AG09319 (cell line): ENCODE results near the gene P2RY6.

ENCODE experiments used
- DNase-seq: peaks from one replicate; pipeline ENCODE4 v3.0.0-alpha.2; 2010; ENCODE audit warnings: low read depth; ENCODE audit errors: extremely low read depth
- CTCF ChIP-seq: IDR thresholded peaks from 2 replicates; pipeline ENCODE4 v1.5.1; 2011; ENCODE audit warnings: low read depth, mild to moderate bottlenecking, inconsistent platforms, low read length, moderate library complexity

The P2RY6 gene

GRCh38 chr11:73245461-73245860 lies 26.7 kb upstream of the P2RY6 start:
- no peak for DNase-seq
- TF ChIP-seq CTCF, result no peak

GRCh38 chr11:73246303-73246702 lies 25.8 kb upstream of the P2RY6 start:
- DNase-seq, result no peak
- no peak for TF ChIP-seq CTCF

GRCh38 chr11:73248526-73249185 lies 23.5 kb upstream of the P2RY6 start:
- no peak for DNase-seq
- no peak for TF ChIP-seq CTCF

GRCh38 chr11:73249304-73249703 lies 22.8 kb upstream of the P2RY6 start:
- no peak for TF ChIP-seq CTCF
- DNase-seq, result no peak

- TF ChIP-seq CTCF, result no peak
- no peak for DNase-seq
Measured at GRCh38 chr11:73249853-73250783, 22.0 kb upstream of the P2RY6 start.

GRCh38 chr11:73252577-73253191 lies 19.5 kb upstream of the P2RY6 start:
- no peak for TF ChIP-seq CTCF
- DNase-seq, result no peak
